CD14-positive monocyte (primary cell): ENCODE results near the gene TBCK. TPM values are rescaled to one million over a fixed set of nuclear protein-coding genes. Genes with fewer than 3 reads are reported as not detected.

Experiments used
- DNase-seq, 3 donors: peaks; one replicate each; pipeline ENCODE4 v3.0.0-alpha.2; 2011 to 2022
- H2AFZ ChIP-seq: 2 replicates; pipeline ENCODE4 v1.6.0; 2012; ENCODE audit warnings: mild to moderate bottlenecking, low read depth, low read length, inconsistent platforms; ENCODE audit not compliant: insufficient read depth, poor library complexity, severe bottlenecking
- H3K27ac ChIP-seq, 2 donors: 1 replicate in 1 of 2; 2 replicates in 1 of 2; pipeline ENCODE4 v1.5.1; 2012 to 2013; ENCODE audit warnings: low read length in 2 of 2, control low read depth in 1 of 2, inconsistent platforms in 1 of 2, low read depth in 1 of 2, mild to moderate bottlenecking in 1 of 2
- H3K27me3 ChIP-seq, 2 donors: one replicate each; pipeline versions ENCODE4 v1.6.0 to v1.6.1; 2011 to 2013; ENCODE audit warnings: low read length in 2 of 2; ENCODE audit not compliant: control insufficient read depth in 2 of 2, insufficient read depth in 2 of 2
- H3K36me3 ChIP-seq, 2 donors: replicated peaks in 1 of 2; 1 replicate in 1 of 2; 2 replicates in 1 of 2; pipeline versions ENCODE4 v1.5.1 to v1.6.1; 2012 to 2013; ENCODE audit warnings: low read length in 2 of 2, control low read depth in 1 of 2, inconsistent platforms in 1 of 2, mild to moderate bottlenecking in 1 of 2; ENCODE audit not compliant: insufficient read depth in 2 of 2, control insufficient read depth in 1 of 2
- H3K4me1 ChIP-seq, 2 donors: 1 replicate in 1 of 2; 2 replicates in 1 of 2; pipeline versions ENCODE4 v1.5.1 to v1.6.1; 2012 to 2013; ENCODE audit warnings: low read length in 2 of 2, control low read depth in 1 of 2, inconsistent platforms in 1 of 2, mild to moderate bottlenecking in 1 of 2, moderate library complexity in 1 of 2; ENCODE audit not compliant: insufficient read depth in 2 of 2, control insufficient read depth in 1 of 2
- H3K4me2 ChIP-seq: replicated peaks from 2 replicates; pipeline ENCODE3; 2012; ENCODE audit warnings: low read length, moderate library complexity, mild to moderate bottlenecking; ENCODE audit not compliant: poor library complexity, severe bottlenecking; ENCODE audit errors: extremely low read depth
- H3K4me3 ChIP-seq, 3 experiments: fragments of 200-600 bp in 1 of 3; sonication (generic) in 1 of 3; replicated peaks in 1 of 3; 1 replicate in 2 of 3; 2 replicates in 1 of 3; pipeline ENCODE4 v1.5.1; 2011 to 2013; ENCODE audit warnings: low read length in 3 of 3, mild to moderate bottlenecking in 3 of 3, control low read depth in 2 of 3, low read depth in 2 of 3, inconsistent platforms in 1 of 3, moderate library complexity in 1 of 3
- H3K79me2 ChIP-seq: 2 replicates; pipeline ENCODE4 v1.6.0; 2012; ENCODE audit warnings: mild to moderate bottlenecking, control low read depth, inconsistent platforms, low read length, moderate library complexity; ENCODE audit not compliant: insufficient read depth
- H3K9ac ChIP-seq: 2 replicates; pipeline ENCODE4 v1.6.0; 2017; ENCODE audit warnings: low read length, mild to moderate bottlenecking; ENCODE audit not compliant: insufficient read depth, poor library complexity, severe bottlenecking
- H3K9me3 ChIP-seq, 2 donors: replicated peaks in 1 of 2; 1 replicate in 1 of 2; 2 replicates in 1 of 2; pipeline versions ENCODE4 v1.5.1 to v1.6.1; 2012 to 2013; ENCODE audit warnings: low read length in 2 of 2, control low read depth in 1 of 2; ENCODE audit not compliant: control insufficient read depth in 1 of 2, insufficient read depth in 1 of 2
- H4K20me1 ChIP-seq: 2 replicates; pipeline ENCODE4 v1.6.0; 2012; ENCODE audit warnings: mild to moderate bottlenecking, low read length, control low read depth, moderate library complexity; ENCODE audit not compliant: insufficient read depth
- H3K27ac Mint-ChIP-seq, 7 donors: one replicate each; pipeline ENCODE4 v1.8.0; 2020; ENCODE audit warnings: mild to moderate bottlenecking in 7 of 7, mixed read lengths in 7 of 7, moderate library complexity in 6 of 7, inconsistent platforms in 2 of 7
- H3K27me3 Mint-ChIP-seq, 3 donors: one replicate each; pipeline ENCODE4 v1.8.0; 2021 to 2022; ENCODE audit warnings: low read depth in 3 of 3, mild to moderate bottlenecking in 3 of 3, mixed read lengths in 3 of 3, moderate library complexity in 3 of 3, inconsistent platforms in 1 of 3
- H3K36me3 Mint-ChIP-seq, 2 donors: one replicate each; pipeline ENCODE4 v1.8.0; 2020; ENCODE audit warnings: mixed read lengths in 2 of 2, inconsistent platforms in 1 of 2, mild to moderate bottlenecking in 1 of 2
- H3K4me1 Mint-ChIP-seq: one replicate; pipeline ENCODE4 v1.8.0; 2020; ENCODE audit warnings: mild to moderate bottlenecking, mixed read lengths
- H3K4me3 Mint-ChIP-seq, 2 donors: one replicate each; pipeline ENCODE4 v1.8.0; 2020; ENCODE audit warnings: mild to moderate bottlenecking in 2 of 2, mixed read lengths in 2 of 2, moderate library complexity in 1 of 2
- H3K9me3 Mint-ChIP-seq, 7 donors: one replicate each; pipeline ENCODE4 v1.8.0; 2020 to 2022; ENCODE audit warnings: mixed read lengths in 7 of 7, mild to moderate bottlenecking in 6 of 7, moderate library complexity in 6 of 7, inconsistent platforms in 2 of 7
- CTCF ChIP-seq: fragments of 200-600 bp; IDR thresholded peaks from one replicate; pipeline ENCODE4 v1.8.0; 2022; ENCODE audit warnings: antibody characterized with exemption, mild to moderate bottlenecking
- WGBS: methylation state at CpG from one replicate; pipeline ENCODE4 v1.1.5; 2013; ENCODE audit warnings: missing lambda C conversion rate; ENCODE audit not compliant: insufficient coverage; 5-methylcytosine and 5-hydroxymethylcytosine counted together
- intact Hi-C, 2 donors: fragments of 100-400 bp; cut with micrococcal nuclease; formaldehyde crosslinking; loops; one replicate each; pipeline versions ENCODE4 v1.15.0 to v1.15.1; 2023
- polyA plus RNA-seq, 3 donors: library from polyadenylated mRNA; depleted of rRNA in 1 of 3; unstranded in 2 of 3; stranded (reverse) in 1 of 3; fragments of 300-500 nt in 2 of 3; fragments of >200 nt in 1 of 3; fragmentation: Illumina TruSeq in 2 of 3; gene quantifications; 1 replicate in 2 of 3; 2 replicates in 1 of 3; pipeline ENCODE4 v1.2.3, GENCODE V29; 2012 to 2021

The TBCK gene
- polyA plus RNA-seq, 3 donors = 8.0 to 14.0 (median 12.5) TPM

GRCh38 chr4:106264331-106264728 is 51.7 kb downstream of the TBCK start:
- Histone ChIP-seq H3K9ac (no peak overlapping the region), H3K36me3 (no peaks in the 10 kb centered on the region), H2AFZ (no peak overlapping the region), H4K20me1 (no peaks in the 10 kb centered on the region), H3K4me3 (no peak overlapping the region), H3K4me2 (no peak overlapping the region), H3K27ac (no peak overlapping the region), H3K27me3 (no peaks in the 10 kb centered on the region), H3K9me3 (no peaks in the 10 kb centered on the region), H3K79me2 (no peaks in the 10 kb centered on the region), H3K4me1 (no peaks in the 10 kb centered on the region)
- 100% methylated on average over 2 of the region's 4 CpGs for WGBS
- Mint-ChIP-seq H3K4me1 (no peaks in the 10 kb centered on the region), H3K4me3 (no peak overlapping the region), H3K9me3 (no peaks in the 10 kb centered on the region), H3K36me3 (peaks cover 0 to 2% of the 10 kb centered on the region in 2 donors), H3K27ac (peak overlapping the region in 1 of 7 donors; percentile 20), H3K27me3 (no peaks in the 10 kb centered on the region)
- TF ChIP-seq CTCF = no peak
- intact Hi-C loops = no loop called here
- DNase-seq = no peak

- whole genome bisulfite sequencing = no CpG with 5 or more reads among the region's 2 CpGs
- Histone ChIP-seq H3K27me3 (no peaks in the 10 kb centered on the region), H3K9me3 (no peaks in the 10 kb centered on the region), H4K20me1 (no peaks in the 10 kb centered on the region), H3K4me2 (no peak overlapping the region), H3K4me1 (no peaks in the 10 kb centered on the region), H2AFZ (no peak overlapping the region), H3K79me2 (no peaks in the 10 kb centered on the region), H3K27ac (no peak overlapping the region), H3K4me3 (no peak overlapping the region), H3K36me3 (peaks cover 0 to 5% of the 10 kb centered on the region in 2 donors), H3K9ac (no peak overlapping the region)
- DNase-seq = no peak
- no peak for TF ChIP-seq CTCF
- intact Hi-C loops = no loop called here
- H3K4me1 Mint-ChIP-seq = no peaks in the 10 kb centered on the region
- peak overlapping the region in 1 of 7 donors; percentile 20 for H3K27ac Mint-ChIP-seq
- H3K27me3 Mint-ChIP-seq = no peaks in the 10 kb centered on the region
- peaks cover 0 to 2% of the 10 kb centered on the region in 2 donors for H3K36me3 Mint-ChIP-seq
- H3K9me3 Mint-ChIP-seq = no peaks in the 10 kb centered on the region
- no peak overlapping the region for H3K4me3 Mint-ChIP-seq
These were observed 52.2 kb downstream of the TBCK start for GRCh38 chr4:106263594-106264330.
